T-helper 2 cell treated with Interferon-gamma antibody and Interleukin-4, amounts not matched to agents 100 ng/mL and 5 ng/mL, for 36 hours (primary cell): ENCODE data around the gene TDRD3. TPM values are rescaled to one million over a fixed set of nuclear protein-coding genes. Genes with fewer than 3 reads are reported as not detected.
"Not testable (repeated sequence)": the region's sequence is repeated elsewhere in the genome, so short reads cannot be mapped to it uniquely, and the experiment has no call there.

Source experiments
- intact Hi-C: fragments of 100-400 bp; cut with micrococcal nuclease; formaldehyde crosslinking; loops from one replicate; pipeline ENCODE4 v1.15.1; 2023
- total RNA-seq: library from RNA; stranded (reverse); gene quantifications from 2 replicates; pipeline ENCODE4 v1.2.3, GENCODE V29; 2022

The TDRD3 gene
- 25.1 and 25.2 TPM in 2 replicates for total RNA-seq

DNA sequence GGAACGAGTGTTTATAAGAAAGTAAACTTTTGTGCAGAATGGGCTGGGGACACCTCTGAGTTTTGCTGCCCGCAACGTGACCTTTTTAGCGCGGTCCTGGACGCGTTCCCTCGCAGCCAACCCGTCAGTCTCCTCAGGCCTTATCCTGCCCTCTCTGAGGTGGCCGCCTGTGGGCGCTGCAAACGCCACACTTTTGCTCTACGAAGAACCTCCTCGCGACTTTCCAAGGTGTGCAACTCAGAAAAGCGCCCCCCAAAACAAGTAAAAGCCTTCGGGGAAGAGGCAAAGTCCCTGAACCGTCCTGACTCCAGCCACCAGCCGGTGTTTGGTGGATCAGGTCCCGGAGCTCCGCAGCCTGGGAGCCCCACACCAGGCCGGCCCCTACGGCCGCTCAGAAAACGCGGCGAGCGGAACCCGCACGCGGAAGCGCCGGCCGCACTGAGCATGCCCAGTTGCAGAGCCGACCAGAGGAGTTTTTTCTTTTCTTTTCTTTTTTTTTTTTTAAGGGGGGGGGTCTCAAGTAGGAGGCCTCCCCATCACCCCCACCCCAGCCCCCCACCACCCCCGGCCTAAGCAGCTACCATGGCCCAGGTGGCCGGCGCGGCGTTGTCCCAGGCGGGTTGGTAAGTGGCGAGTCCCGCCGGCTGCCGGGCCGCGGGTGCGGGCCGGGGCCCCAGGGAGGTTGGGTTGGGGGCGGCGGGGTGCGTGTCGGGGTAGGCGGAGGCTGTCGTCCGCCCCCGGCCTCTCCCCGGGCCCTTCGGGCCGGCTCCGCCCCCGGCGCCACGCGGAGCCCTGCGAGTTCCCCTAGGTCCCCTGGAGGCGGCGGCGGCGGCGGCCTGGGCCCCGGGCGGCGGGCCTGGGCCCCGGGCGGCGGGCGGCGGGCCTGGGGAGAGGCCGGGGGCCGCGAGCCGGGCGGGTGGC, at the start of gene TDRD3:
TDRD3 (plus strand) TSS at position 438 of the 921 bp plus-strand sequence; CDS start at position 583, 145 bp downstream.
- intact Hi-C loops: loop anchor here (1.0 to 2.0 kb wide), 4 partner anchors 34 to 1006 kb away; partner anchors contain the start of gene DIAPH3

DNA sequence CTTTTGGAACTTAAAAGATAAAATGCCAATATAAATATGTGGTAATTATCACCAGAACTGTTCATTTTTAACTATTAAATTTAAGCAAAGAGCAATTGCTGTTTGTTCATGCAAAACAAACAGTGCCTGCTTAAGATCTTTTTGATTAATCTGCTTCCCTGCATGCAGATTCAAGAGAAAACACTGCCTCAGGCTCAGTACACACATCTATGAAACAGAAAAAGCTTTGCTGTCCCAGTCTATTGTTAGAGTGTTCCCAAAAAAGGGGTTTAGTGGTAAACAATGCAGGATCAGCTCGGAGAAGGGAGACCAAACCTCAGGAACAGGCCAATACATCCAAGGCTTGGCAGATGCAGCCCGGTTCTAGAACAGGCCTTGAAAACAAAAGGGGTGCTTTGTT, 49.3 kb upstream of the TDRD3 start:
- intact Hi-C loops: no loop called here

DNA sequence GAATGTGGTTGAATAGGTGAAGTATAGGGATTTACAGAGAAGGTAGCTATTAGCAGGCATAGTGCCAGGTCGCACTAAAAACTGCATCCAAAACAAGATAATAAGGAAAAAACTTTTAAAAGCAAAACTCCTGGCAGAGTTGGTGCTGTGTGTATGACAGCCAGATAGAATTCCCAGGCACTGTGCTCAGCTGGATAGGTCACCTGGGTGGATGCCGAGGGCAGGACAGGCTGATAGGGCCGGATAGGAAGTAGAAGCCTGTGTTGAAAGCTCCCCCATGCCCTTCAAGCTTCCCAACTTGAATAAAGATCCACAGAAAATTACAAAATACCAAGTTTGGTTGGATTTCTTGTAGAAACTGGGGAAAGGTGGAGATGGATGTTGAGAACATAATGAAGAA, 48.9 kb upstream of the TDRD3 start:
- intact Hi-C loops: no loop called here

DNA sequence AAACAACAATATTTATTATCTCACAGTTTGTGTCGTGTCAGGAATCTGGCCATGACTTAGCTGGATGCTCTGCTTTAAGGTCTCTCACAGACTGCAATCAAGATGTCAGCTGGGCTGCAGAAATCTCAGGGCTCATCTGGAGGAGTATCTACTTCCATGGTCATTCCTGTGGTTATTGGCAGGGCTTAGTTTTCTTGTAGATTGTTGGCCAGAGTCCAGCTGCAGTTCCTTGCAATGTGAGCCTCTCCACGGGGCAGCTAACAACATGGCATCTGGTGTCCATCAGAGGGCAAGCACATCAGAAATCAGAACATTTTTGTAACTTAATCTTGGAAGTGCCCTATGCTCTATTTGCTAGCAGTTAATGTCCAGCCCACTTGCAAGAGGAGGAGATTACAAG, 45.7 kb upstream of the TDRD3 start:
- intact Hi-C loops: no loop called here

DNA sequence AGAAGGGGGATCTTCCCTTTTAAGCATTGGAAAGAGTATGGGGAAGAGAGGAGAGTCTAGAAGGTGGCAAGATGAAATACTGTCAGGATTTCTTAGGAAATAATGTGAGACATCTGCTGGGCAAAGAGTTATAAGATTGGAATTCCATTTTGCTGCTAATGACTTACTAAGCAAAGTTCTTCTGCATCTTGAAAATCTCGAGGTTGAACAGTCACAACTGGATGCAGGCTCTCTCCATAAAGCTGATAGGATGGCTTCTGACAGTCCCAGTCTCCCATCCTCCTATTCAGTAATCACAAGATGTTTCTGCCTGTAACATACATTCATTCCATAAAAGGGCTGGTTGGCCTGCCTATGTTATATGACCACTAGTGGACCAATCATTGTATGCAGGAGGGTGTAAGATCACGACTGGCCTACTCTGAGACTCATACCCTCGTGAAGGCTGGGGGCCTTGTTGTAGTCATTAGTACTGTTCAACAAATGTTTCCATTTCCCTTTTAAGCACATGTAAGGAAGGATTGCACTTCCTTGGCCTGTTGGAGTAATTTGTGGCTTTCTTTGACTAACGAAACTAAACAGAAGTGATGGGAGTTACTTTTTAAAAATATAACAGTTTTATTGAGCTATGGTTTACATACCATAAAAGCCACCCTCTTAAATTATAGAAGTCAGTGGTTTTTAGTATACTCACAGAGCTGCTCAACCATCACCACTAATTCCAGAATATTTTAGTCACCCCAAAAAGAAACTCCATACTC, 45.0 kb upstream of the TDRD3 start:
- intact Hi-C loops: no loop called here

DNA sequence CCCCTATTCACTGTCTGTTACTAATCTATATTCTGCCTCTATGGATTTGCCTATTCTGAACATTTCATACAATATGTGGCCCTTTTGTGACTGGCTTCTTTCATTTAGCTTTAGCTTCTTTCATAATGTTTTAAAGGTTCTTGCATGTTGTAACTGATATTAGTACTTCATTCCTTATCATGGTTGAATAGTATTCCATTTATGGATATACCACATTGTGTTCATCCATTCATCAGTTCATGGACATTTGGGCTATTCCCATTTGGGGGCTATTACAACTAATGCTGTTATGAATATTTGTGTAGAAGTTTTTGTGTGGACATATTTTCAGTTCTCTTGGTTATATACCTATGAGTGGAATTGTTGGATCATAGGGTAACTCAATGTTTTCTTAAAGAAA, 44.4 kb upstream of the TDRD3 start:
- intact Hi-C loops: no loop called here

DNA sequence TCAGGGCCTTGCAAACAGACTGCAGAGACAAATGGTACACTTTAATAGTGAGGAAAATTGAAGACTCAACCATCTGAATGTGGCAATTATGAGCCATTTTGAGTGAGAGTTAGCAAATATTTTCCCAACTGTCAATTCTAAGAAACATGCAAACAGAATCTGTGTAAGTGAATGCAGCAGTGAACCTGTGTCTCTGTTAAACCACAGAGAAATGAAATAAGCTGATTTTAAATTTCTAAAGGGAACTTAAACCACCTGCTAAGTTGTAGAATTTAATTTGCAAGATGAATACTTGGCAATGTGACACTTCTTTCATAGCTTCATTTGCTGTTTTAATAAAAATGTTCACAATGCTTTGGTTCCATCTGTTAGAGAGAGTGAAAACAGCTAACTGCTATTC, 42.0 kb upstream of the TDRD3 start:
- intact Hi-C loops: no loop called here

DNA sequence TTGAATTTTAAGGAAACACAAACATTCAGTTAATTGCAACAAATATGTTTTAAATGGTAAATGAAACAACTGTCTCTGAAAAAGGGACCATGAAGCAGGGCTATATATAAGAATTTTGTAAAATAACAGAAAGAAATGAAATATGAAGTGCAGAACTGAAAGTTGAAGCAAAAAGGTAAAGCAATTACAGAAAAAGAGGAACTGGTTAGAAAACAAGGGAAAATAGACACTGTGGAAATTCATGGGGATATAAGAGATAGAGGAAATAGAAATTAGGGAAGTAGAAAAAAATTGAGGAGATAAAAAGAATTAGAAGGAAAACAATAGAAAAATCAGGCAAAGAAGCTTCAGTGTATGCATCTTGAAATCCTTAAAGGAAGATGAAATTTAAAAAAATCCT, 40.0 kb upstream of the TDRD3 start:
- intact Hi-C loops: no loop called here

DNA sequence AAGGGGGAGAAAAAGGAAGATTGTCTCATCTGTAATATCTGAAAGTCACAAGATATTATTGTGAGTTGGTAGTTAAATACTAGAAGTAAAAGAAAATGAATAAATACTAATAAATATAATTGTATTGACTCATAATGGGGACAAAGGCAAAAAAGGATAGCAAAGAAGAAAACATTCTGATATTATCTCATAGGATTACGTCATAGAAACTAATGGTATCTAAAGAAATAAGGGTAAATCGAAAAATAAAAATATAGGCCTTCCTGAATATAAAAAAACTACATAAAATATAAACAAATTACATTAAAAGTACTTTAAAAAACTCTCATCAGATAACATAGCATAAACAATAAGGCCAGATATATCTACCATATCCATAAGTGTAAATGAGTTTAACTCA, 38.6 kb upstream of the TDRD3 start:
- intact Hi-C loops: no loop called here

DNA sequence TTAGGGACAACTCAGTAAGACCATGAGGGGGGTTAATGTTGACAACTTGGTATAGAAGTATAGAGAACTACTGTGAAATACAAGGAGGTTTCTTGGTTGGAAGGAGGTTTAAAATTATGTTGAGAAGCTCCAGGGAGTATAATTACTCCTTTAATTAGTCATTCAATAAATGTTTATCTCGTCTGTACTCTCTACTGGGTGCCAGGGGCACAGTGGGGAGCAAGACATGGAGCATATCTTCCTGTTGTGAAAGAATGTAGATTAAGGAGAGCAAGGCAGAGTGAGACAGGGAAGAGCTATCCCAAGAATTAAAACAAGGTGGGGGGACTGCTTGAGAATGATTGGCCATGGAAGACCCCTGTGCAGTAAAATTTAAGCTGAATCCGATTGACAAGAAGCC, 33.7 kb upstream of the TDRD3 start:
- intact Hi-C loops: no loop called here

DNA sequence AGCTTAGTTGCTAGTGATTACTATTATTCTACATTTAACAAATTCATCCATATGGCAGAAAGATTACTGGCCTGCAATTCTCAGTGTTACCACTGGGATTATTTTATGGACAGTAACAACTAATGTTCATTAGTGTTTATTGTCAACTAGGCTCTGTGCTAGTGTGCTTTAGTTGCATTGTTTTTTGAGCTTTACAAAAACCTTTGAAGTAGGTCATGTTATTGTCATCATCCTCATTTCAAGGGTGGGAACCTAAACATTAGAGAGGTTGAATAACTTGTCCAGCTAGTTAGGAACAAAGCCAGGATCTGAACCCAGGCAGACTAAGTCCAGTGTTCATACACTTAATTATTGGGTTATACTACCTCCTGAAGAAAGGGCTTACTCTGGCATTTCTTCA, 27.8 kb upstream of the TDRD3 start:
- intact Hi-C loops: no loop called here

DNA sequence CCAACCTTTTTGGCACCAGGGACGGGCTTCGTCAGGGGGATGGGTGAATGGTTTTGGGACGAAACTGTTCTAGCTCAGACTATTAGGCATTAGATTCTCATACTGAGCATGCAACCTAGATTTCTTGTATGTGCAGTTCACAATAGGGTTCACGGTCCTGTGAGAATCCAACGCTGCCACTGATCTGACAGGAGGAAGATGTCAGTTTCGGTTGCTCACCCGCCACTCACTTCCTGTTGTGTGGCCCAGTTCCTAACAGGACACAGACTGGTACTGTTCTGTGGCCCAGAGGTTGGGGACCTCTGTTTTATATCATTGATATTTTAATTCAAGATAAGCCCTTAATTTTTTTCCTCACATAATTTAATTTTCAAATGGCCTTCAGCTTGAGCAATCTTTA, 26.7 kb upstream of the TDRD3 start:
- intact Hi-C loops: no loop called here

DNA sequence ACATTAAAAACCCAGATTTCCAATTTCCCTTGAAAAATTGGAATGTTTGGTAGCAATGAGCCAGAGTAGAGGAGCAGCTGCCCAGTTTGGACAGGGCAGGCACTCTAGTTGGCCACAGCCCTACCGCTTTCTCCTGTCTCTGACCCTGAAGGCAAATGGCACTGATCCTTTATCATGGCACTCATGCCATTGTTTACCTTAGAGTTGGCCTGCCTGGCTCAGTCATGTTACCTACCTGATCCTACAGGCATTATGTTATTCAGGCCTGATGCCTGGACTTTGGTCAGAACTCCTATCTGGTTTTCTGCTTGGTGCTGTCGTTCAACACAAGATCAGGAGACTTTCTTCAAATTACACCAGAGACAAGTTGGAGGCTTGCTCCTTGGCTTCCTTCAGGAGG, 24.9 kb upstream of the TDRD3 start:
- intact Hi-C loops: no loop called here

DNA sequence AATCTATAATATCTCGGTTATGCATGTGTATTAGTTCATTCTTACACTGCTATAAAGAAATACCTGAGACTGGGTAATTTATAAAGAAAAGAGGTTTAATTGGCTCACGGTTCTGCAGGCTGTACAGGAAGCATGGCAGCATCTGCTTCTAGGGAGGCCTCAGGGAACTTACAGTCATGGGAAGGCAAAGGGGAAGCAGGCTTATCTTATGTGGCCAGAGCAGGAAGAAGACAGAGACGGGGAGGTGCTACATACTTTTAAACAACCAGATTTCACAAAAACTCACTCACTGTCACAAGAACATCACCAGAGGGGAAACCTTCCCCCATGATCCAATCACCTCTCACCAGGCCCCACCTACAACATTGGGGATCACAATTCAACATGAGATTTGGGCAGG, 17.7 kb upstream of the TDRD3 start:
- intact Hi-C loops: not testable (repeated sequence)

DNA sequence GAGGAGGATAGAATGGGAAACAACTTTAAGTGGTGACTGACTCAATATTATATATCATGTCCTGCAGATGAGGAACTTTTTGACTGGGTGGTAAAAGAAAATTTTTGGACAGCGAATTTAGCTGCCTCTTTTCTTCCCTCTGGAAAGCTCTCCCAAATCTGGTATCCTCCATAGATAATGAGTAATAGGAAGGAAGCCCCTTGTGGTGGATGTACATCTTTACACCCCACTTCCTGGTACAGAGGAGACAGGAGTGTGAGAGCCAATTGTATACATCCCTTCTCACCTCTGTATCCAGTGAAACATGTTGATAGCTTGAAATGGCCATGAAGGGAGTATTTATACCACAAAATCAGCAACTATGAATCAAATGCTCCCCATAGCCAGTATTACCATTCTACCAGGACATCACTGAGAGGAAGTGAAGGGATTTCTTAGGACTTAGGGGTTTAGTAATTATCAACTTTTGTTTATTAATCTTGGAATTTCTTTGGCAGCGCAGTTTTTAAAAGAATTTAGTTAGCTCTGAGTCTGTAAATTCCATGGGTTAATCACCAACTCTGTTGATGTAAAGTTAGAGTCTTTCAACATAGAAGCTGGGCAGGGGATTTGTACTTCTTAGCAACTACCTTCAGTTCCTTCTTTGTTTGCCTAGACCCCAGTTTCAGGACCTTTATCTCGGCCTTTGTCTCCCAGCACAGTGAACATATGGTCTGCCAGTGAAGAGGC, 17.0 kb upstream of the TDRD3 start:
- intact Hi-C loops: no loop called here

DNA sequence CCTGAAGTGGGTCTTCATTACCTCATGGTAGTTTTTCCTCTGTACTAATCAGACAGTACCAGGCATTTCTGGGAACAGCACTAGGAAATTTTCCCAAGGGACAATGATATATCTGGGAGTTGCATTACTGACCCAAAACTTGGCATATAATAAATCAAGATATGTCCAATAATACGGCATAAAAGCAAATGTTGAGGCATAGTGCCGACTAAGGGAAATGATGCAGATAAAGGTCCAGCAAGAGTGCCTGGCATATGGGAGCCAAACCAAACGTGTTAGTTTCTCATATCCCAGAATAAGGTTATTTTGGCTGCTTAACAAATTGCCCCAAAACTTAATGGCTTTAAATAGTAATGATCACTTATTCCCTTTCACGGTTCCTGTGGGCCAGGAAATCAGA, 12.1 kb upstream of the TDRD3 start:
- intact Hi-C loops: no loop called here

DNA sequence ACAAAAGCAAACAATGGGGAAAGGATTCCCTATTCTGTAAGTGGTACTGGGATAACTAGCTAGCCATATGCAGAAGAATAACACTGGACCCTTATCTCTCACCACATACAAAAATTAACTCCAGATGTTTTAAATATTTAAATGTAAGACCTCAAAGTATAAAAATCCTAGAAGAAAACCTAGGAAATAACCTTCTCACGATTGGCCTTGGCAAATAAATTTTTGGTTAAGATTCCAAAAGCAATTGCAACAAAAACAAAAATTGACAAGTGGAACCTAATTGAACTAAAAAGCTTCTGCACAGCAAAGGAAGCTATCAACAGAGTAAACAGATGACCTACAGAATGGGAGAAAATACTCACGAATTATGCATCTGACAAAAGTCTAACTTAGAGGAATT, 10.8 kb upstream of the TDRD3 start:
- intact Hi-C loops: no loop called here

DNA sequence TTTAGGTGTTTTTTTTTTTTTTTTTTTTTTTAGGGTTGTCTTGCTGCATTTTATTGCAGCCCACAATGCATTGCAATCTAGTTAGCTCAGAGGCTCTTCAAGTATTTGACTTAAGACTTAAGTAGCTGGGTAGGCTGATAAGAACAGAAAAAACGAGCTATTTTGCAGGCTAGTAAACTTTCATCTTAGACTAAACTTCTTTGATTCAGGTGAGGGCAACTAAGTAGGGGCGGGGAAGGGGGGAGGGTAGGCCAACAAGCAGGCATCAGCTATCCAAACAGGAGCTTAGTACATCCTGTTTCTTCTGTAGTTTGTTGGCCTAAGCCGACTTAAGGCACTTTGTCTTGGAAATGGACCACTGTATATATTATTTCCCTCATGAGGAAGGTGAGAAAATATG, 4.9 kb upstream of the TDRD3 start:
- intact Hi-C loops: no loop called here

DNA sequence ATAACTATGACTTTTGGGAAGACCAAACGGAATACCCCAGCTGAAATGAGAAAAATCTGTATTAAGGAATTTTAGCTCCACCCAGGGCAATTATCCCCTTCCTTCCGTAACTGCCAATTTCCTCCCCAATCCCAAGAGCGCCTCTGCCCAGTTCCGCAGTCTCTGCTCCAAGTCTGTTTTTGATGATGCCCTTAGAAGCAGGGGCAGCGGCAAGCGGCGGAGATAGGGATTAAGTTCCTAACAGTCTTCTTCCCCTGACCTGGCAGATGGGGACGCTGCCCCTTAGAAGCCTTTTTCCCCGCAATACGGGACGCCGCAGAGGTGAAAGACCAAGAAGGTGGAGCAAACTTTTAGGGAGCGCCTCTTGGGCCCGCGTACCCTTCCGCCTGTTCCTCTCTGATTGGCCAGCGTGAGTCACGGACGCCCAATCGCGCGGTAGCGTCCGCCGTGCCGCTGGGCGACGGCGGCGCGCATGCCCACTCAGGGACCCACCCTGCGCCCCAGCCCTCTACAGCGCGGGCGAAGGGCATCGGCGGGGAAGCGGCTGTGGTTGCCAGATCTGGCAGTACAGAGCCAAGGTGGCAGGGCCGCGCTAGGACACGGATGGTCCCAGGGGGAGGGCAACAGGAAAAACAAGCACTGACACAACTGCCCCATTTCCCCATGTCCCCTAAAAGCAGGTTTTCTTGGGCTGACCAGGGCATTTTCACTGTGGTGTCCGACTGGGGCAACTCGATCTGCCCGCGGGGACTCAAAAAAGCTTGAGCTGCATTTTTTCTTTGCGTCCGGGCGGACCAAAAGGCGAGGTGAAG, 843 bp upstream of the TDRD3 start:
- intact Hi-C loops: loop anchor here (1.0 to 2.0 kb wide), 4 partner anchors 35 to 1005 kb away; partner anchors contain the start of gene DIAPH3

DNA sequence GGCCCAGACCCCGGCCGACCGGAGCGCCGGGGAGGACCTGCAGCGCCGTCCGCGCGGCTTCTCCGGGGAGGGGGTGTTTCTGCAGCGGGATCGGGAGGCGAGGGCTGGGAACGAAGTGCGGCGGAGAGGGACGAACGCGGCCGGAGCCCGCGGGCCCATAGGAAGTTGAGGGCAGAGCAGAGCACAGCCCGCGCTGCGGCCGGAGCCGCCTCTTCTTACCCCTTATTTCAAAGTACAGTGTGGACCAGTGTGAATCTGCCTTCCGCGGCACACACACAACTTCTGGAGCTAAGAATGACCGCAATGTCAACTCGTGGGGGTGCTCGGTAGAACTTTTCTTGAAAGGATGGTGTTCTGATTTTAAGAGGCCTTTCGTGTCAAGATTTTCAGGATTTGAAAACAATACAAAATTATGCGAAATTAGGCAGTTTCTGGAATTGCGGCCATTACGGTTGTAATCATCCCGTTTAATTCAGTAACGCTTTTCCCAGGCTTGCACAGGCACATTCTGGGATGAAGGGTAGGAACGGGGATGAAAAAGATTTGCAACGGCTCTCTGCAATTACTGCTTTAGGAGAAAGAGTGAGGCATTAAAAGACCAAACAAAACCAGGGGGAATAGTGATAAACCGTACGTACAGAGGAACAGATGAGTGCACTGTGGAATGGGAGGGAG, 821 bp downstream of the TDRD3 start:
- intact Hi-C loops: loop anchor here (2.0 kb wide), 1 partner anchor 377 kb away; no protein-coding TSS in a partner anchor
